Measurements from ENCODE around the gene SRRM4. TPM values are rescaled to one million over a fixed set of nuclear protein-coding genes. Genes with fewer than 3 reads are reported as not detected.
A peak's percentile ranks its signal among the peaks of the same experiment; 100 is the strongest.

Gene SRRM4
- total RNA-seq, 1 experiment from 2014 or later: under 0.01 TPM

DNA sequence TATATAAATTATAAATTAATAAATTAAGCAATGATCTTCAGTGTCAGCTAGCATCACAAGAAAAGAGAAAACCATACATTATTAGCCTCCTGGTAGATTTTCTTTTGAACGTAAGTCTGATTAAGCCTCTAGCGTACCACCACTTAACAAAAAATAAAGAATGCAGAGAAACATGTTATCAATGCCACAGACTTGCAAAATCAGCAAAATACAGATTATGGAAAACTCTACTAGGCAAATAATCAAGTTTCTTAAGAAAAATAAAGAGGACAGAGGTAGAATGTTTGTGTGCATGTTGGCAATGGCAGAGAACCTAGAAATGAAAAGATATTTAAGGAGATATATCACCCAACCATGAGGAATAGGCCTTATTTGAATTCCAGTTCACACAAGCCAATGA, 8.4 kb upstream of the SRRM4 start:
- ATAC-seq: no peak
- Histone ChIP-seq H3K4me3 (ENCODE audit: low read length) (no peak overlapping the region), H3K9ac (ENCODE audit: low read length) (no peak overlapping the region), H2AFZ (ENCODE audit: low read length) (no peak overlapping the region), H3F3A (ENCODE audit: low read length, unreplicated experiment) (no peaks in the 10 kb centered on the region), H3K4me1 (ENCODE audit: insufficient read depth, low read length) (no peaks in the 10 kb centered on the region), H3K4me2 (ENCODE audit: low read length) (no peak overlapping the region), H3K9me3 (ENCODE audit: low read length) (no peaks in the 10 kb centered on the region), H3K36me3 (ENCODE audit: low read depth, low read length) (no peaks in the 10 kb centered on the region), H3K27ac (ENCODE audit: low read length) (no peak overlapping the region), H3K9me2 (replicated peaks; ENCODE audit: low read length) (no peaks in the 10 kb centered on the region), H3K79me2 (ENCODE audit: low read length) (no peaks in the 10 kb centered on the region), H3K27me3 (ENCODE audit: low read length) (peaks cover 6% of the 10 kb centered on the region; the same call in 1 of the 2 replicates), H4K20me1 (ENCODE audit: low read length) (no peaks in the 10 kb centered on the region)
- BruUV-seq (replicated peaks): no TSS peak
- intact Hi-C loops (cut with micrococcal nuclease): no loop called here
- TF ChIP-seq, protein P1, sequence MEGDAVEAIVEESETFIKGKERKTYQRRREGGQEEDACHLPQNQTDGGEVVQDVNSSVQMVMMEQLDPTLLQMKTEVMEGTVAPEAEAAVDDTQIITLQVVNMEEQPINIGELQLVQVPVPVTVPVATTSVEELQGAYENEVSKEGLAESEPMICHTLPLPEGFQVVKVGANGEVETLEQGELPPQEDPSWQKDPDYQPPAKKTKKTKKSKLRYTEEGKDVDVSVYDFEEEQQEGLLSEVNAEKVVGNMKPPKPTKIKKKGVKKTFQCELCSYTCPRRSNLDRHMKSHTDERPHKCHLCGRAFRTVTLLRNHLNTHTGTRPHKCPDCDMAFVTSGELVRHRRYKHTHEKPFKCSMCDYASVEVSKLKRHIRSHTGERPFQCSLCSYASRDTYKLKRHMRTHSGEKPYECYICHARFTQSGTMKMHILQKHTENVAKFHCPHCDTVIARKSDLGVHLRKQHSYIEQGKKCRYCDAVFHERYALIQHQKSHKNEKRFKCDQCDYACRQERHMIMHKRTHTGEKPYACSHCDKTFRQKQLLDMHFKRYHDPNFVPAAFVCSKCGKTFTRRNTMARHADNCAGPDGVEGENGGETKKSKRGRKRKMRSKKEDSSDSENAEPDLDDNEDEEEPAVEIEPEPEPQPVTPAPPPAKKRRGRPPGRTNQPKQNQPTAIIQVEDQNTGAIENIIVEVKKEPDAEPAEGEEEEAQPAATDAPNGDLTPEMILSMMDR (conservative IDR thresholded peaks at IDR 0.05; ENCODE audit: low read depth, low read length): no peak
- TF ChIP-seq EZH2 (IDR thresholded peaks at IDR 0.05; ENCODE audit: low read length, unreplicated experiment) (no peak), EZH2phosphoT487 (IDR thresholded peaks at IDR 0.05; ENCODE audit: borderline replicate concordance, low read length) (no peak)
- POLR2A ChIA-PET (ENCODE audit: unreplicated experiment): no interaction called here
- DNase-seq: no peak
- CTCF ChIA-PET: no interaction called here

DNA sequence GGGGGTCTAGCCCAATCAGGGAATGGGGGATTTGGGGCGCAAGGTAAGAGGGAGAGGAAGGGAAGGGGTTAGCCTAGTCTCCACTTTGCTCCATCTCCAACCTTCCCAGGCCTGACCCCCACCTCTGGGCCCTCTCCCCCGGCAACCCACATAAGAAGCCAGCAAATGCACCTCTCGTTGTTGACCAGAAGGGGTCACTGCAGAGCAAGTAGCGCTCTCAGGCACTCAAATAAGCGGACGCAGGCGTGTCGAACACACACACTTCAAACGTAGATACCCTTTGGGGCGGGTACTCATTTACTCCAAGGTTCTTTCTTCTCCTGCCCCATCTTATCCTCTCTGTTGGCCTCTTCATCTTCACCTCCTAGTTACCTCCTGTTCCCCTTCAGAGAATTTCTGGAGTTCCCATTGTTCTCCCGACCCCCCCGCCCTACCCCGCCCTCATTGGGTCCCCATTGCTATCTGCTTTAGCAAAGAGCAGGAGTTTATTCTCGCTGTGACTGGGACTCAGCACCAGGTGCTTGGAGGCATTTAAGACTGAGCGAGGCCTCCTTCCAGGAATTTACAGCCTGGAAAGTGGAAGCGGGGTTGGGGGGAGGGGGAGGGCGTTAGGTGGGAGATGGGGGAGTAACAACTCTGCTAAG, 1.5 kb upstream of the SRRM4 start:
- Histone ChIP-seq H3K4me3 (ENCODE audit: low read length) (no peak overlapping the region), H3K27me3 (ENCODE audit: low read length) (peaks cover 19% of the 10 kb centered on the region), H3K9me3 (ENCODE audit: low read length) (no peaks in the 10 kb centered on the region), H3K36me3 (ENCODE audit: low read depth, low read length) (no peaks in the 10 kb centered on the region), H3K27ac (ENCODE audit: low read length) (no peak overlapping the region), H3K9me2 (replicated peaks; ENCODE audit: low read length) (no peaks in the 10 kb centered on the region), H3K4me1 (ENCODE audit: insufficient read depth, low read length) (no peaks in the 10 kb centered on the region), H3K4me2 (ENCODE audit: low read length) (no peak overlapping the region), H2AFZ (ENCODE audit: low read length) (no peak overlapping the region), H4K20me1 (ENCODE audit: low read length) (no peaks in the 10 kb centered on the region), H3F3A (ENCODE audit: low read length, unreplicated experiment) (no peaks in the 10 kb centered on the region), H3K9ac (ENCODE audit: low read length) (no peak overlapping the region), H3K79me2 (ENCODE audit: low read length) (no peaks in the 10 kb centered on the region)
- TF ChIP-seq EZH2 (IDR thresholded peaks at IDR 0.05; ENCODE audit: low read length, unreplicated experiment): no peak
- TF ChIP-seq, protein P1 (conservative IDR thresholded peaks at IDR 0.05; ENCODE audit: low read depth, low read length): peak; percentile 86
- intact Hi-C loops (cut with micrococcal nuclease): no loop called here
- CTCF ChIA-PET: interaction anchor here (0.6 kb wide), 1 partner anchor 57 kb away, joined by 3 read pairs; no protein-coding TSS in a partner anchor
- ATAC-seq (peak; percentile 51), DNase-seq (peak; percentile 70)
- no TSS peak for BruUV-seq (replicated peaks)
- POLR2A ChIA-PET (ENCODE audit: unreplicated experiment): no interaction called here

DNA sequence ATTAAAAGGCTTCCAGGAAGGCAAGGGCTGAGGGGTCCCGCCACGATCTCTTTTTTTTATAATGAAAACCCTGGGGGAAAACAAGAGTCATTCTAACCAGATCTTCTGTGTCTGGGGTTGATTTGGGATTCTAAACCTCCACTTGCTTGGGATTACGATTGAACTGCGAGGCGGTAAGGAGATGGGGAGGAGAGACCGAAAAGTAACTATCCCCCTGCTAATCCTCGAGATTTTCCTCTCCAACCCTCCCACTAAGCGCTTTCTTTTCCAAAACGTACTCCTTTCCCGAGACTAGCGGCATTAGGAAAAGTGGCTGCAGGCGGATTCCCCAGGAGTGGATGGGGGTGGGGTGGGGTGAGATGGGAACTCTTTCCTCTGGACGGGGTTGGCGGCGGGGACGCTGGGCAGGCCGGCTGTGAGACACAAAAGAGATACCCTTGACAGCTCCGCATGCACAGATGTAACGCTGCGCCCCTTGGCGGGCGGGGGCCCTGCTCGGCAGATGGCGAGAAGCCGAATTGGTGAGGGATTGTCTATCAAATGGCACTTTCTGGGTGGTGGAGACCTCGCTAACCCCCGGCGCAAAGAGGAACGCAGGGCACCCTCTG, 830 bp upstream of the SRRM4 start:
- H3K4me2 ChIP-seq (ENCODE audit: low read length): no peak overlapping the region
- ATAC-seq (no peak), DNase-seq (no peak)
- H3F3A ChIP-seq (ENCODE audit: low read length, unreplicated experiment): no peaks in the 10 kb centered on the region
- no peaks in the 10 kb centered on the region for H3K9me3 ChIP-seq (ENCODE audit: low read length)
- peaks cover 19% of the 10 kb centered on the region for H3K27me3 ChIP-seq (ENCODE audit: low read length)
- H3K27ac ChIP-seq (ENCODE audit: low read length): no peak overlapping the region
- H2AFZ ChIP-seq (ENCODE audit: low read length): no peak overlapping the region
- no peaks in the 10 kb centered on the region for H3K79me2 ChIP-seq (ENCODE audit: low read length)
- H3K9me2 ChIP-seq (replicated peaks; ENCODE audit: low read length): no peaks in the 10 kb centered on the region
- H3K9ac ChIP-seq (ENCODE audit: low read length): no peak overlapping the region
- H3K36me3 ChIP-seq (ENCODE audit: low read depth, low read length): no peaks in the 10 kb centered on the region
- H3K4me1 ChIP-seq (ENCODE audit: insufficient read depth, low read length): no peaks in the 10 kb centered on the region
- H3K4me3 ChIP-seq (ENCODE audit: low read length): no peak overlapping the region
- intact Hi-C loops (cut with micrococcal nuclease): no loop called here
- no peaks in the 10 kb centered on the region for H4K20me1 ChIP-seq (ENCODE audit: low read length)
- CTCF ChIA-PET: no interaction called here
- TF ChIP-seq EZH2 (IDR thresholded peaks at IDR 0.05; ENCODE audit: low read length, unreplicated experiment) (no peak), EZH2phosphoT487 (IDR thresholded peaks at IDR 0.05; ENCODE audit: borderline replicate concordance, low read length) (no peak)
- TF ChIP-seq, protein P1 (conservative IDR thresholded peaks at IDR 0.05; ENCODE audit: low read depth, low read length): no peak
- POLR2A ChIA-PET (ENCODE audit: unreplicated experiment): no interaction called here
- BruUV-seq (replicated peaks): no TSS peak
